ENCODE data around the gene RNLS.
"Not testable (repeated sequence)": the region's sequence is repeated elsewhere in the genome, so short reads cannot be mapped to it uniquely, and the experiment has no call there.

RNLS gene

GRCh38 chr10:88293073-88293472 is 290.0 kb downstream of the RNLS start:
- DNase-seq (ENCODE audit: low spot score) = no peak

DNA sequence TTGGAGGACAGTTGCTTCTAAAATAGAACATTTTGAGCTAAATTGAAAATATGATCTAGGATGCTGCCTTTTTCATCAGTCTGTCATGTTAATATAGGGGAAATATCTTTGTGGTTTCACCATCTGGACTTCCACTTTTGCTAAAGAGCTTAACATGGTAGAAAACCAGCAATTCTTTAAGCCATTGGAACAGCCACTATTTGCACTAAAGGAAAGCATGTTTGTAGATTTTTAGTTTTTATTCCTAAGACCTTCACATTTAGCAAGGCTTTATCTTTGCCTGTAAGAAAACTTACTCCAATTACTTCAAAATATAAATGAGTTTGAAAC is 291.0 kb downstream of the RNLS start:
- no peak for DNase-seq (ENCODE audit: low spot score)

- no peak for DNase-seq (ENCODE audit: low spot score)
These were observed 291.6 kb downstream of the RNLS start for GRCh38 chr10:88291289-88292184.

GRCh38 chr10:88289342-88289741 is 293.8 kb downstream of the RNLS start:
- no peak for DNase-seq (ENCODE audit: low spot score)

DNA sequence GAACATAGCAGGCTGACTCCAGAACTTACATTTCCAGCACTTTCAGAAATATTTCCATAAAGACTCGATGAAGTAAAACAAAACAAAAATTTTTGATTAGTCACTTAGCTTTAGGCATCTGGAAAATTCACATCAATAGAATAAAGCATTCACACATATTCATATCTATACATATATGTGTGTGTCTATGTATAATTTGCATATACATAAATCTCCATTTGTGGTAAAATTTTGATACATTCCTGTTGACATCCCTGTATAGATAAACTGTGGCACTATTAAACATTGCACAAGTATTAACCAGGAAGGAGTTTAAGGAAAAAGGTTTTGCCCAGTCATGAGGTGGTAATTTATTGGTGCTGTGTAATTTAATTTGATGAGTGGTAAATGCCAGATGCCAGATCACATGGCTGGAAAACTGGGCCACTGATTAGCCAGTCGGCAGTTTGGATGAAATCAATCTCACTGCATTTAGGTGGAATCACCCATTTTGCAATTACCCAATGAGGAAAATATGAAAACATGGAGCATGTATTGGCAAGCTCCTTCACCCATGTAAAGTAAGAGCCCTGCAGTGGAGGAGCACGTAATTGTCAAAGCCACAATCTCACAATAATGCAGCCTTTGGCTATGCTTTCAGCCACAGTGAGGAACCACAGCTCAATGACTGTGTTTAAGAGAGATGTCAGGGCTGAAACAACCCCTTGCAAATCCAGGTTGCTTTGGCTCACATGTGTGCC is 294.6 kb downstream of the RNLS start:
- DNase-seq (ENCODE audit: low spot score) = no peak

DNA sequence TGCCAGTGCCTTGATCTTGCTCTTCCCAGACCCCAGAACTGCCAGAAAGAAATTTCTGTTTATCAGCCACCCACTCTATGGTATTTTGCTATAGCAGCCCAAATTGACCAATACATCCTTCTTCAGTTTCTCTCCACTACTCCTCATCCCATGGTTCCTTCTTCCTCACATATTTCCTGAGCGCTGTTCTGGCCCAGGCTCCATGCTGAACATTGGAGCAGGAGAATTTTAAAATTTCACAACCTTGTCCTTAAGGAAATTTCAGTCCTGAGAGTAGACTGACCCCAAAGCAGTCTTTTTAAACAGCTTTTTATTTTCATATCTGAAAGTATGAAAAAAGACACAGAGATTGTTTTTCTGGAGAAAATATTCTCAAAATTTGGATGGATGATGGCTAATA is 297.1 kb downstream of the RNLS start:
- DNase-seq (ENCODE audit: low spot score) = no peak

- peak; percentile 60 for DNase-seq (ENCODE audit: low spot score)
These were observed 301.3 kb downstream of the RNLS start for GRCh38 chr10:88281592-88282347.

- no peak for DNase-seq (ENCODE audit: low spot score)
These were observed 302.6 kb downstream of the RNLS start for GRCh38 chr10:88280518-88280917.

DNA sequence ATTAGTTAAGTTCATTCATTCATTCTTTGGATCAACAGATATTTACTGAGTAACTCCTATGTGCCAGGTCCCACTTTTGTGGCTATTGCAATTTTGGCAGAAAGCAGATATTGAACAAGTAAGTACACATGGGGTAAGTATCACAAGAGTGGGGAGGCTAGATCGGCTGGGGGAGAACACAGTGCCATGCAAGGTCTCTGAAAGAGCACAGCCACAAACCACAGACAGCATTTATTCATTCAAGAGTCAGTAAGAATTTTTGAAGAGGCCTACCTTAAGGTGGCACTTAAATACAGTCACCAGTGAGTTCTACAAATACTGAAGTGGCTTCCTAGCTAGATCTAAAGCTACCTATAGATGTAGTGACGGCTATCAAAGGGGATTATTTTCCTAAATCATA is 304.2 kb downstream of the RNLS start:
- DNase-seq (ENCODE audit: low spot score) = no peak

- not testable (repeated sequence) for DNase-seq (ENCODE audit: low spot score)
These were observed 306.2 kb downstream of the RNLS start for GRCh38 chr10:88276945-88277344.

DNA sequence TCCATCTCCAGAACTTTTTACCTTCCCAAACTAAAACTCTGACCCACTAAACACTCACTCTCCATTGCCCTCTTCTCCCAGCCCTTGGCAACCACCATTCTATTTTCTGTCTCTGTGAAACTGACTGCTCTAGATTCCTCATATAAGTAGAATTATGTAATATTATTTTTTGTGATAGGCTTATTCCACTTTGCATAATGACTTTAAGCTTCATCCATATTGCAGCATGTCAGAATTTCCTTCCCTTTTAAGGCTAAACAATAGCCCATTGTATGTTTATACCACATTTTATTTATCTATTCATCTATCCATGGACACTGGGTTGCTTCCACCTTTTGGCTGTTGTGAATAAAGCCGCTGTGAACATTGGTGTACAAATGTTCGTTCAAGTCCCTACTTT is 308.8 kb downstream of the RNLS start:
- no peak for DNase-seq (ENCODE audit: low spot score)

DNA sequence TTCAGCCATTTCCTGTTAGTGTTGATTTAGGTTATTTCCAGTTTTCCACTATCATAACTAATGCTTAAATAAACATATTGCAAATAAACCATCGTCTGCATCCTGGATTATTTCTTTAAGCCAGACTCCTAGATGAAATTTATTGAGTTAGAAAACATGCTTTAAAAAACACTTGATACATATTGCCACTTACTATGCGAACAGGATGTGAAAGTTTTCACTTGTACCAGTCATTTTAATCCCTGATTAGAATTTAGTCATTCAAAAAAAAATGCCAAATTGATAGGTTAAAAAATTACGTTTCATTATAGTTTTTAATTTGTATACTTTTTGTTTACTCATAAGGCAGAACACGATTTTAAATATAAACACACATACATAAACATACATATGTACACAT is 309.6 kb downstream of the RNLS start:
- DNase-seq (ENCODE audit: low spot score) = no peak

DNA sequence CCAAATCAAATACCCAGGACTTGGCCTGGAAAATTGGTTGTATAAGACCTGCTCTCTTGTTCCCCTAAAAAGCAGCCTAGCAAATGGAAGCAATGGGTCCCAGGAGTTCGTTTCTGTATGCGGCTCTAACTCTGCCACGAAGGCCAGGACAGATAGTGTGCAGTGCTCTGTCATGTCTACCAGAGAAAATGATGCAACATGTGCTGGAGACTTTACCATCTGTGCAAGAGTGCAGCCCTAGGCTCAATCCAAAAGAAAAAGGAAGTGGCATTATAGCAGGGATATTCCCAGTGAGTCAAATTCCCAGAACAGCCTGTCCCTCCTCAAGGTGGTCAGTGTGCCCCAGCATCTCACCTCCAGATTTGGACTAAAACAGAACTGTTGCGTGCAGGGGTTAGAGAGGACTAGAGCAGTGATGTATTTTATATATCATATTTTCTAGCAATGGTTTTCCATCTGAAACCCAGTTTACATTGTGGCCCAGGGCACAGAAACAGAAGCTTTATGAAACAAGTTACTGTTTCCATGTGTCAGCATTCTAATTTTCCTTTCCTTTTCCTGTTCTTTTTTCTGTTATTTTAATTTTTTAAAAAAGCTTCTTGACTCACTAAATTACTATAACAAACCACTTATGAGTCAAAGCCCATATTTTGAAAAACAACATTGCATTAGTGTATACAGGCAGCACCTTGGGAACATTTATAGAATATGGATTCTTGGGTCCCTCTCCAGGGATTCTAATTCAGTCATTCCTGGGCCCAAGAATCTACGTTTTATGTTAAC is 311.2 kb downstream of the RNLS start:
- peak; percentile 42 for DNase-seq (ENCODE audit: low spot score)

DNA sequence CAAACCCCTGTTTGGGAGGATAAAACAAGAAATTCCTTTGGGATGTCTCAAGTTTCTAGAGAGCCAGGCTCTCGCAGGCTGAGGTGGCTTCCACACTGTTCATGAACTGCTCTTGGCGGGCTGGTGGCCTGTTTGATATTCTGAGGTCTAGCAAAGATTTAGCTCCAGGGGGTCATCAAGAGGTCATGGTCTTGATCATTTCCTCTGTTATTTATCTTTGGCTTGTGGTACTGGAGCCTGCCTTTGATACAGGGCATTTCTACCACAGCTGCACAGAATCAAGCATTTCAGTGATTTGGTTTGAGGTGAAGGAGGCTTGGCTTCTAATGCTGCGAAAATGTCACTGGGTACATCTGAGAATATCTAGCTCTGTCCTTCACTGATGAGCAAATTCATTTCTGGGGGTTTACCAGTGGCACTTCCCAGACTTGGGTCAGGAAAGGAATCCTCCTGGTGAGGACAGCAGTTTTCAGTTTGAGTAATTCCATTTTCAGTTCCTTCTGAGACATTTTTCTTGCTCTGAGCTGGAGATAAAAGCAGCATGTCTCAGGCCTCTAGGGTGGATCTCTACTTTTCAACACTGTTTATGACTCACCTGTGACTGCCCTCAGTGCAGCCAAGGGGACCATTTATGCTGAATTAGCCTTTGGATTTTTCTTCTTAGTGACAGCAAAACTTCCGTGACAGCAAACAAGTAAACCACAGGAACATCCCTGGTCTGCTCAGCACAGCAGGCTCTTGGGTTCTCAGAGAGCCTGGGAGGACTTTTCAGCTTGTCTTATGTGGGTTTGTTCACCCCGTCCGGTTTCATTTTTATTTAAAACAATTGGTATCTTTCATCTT is 312.0 kb downstream of the RNLS start:
- DNase-seq (ENCODE audit: low spot score) = peak; percentile 64

- DNase-seq (ENCODE audit: low spot score) = no peak
These were observed 312.9 kb downstream of the RNLS start for GRCh38 chr10:88270061-88270808.

- DNase-seq (ENCODE audit: low spot score) = no peak
These were observed 320.4 kb downstream of the RNLS start for GRCh38 chr10:88262591-88263234.

DNA sequence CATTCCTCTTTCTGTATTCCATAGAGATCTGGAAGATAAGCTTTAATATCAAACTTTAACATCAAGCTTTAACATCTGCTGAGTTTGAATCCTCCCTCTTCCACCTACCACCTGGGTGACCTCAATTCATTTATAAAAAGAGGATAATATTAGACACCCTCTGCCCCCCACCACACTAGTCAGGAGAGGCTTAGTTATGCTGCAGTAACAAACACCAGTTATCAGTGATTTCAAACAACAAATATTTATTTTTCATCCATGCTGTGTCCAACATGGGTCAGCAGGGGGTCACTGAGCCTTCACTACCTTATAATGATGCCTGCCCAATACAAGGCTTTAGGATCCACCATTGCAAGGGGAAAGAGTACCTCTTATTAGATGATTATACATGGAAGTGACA is 322.0 kb downstream of the RNLS start:
- DNase-seq (ENCODE audit: low spot score) = no peak

DNA sequence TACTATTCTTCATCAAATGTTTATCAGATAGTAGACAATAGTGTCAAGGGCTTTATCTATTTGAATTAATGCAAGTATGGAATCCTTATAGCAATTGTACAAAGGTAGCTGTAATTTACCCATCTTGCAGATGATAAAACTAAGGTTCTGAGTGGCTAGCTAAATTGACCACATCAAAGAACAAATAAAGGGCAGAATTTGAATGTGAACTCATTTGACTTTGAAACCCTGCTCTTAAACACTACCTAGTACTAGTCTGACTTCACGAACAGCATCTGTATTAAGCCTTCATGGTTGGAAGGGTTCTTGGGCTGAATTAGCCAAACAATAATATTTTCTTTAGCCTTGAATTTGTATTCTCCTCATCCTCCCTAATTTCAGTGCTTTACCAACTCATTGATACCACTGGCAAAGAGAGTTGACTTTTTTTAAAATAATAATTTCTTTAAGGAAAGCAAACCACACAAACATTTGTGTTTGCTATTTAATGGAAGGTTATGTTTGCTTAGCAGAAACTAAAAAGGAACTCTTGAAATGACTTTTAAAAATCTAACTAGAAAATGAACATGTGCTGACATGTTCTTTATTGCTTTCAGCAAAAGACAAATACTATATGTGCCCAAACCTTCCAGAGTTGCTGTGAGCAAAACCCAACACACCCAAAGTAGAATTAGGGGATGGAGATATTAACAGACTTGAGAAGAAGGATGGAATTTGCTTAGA is 322.6 kb downstream of the RNLS start:
- no peak for DNase-seq (ENCODE audit: low spot score)

- DNase-seq (ENCODE audit: low spot score) = no peak
These were observed 323.7 kb downstream of the RNLS start for GRCh38 chr10:88259381-88259780.
